Ascending aorta (tissue), 2 donors: ENCODE measurements around the gene NTRK1. TPM values are rescaled to one million over a fixed set of nuclear protein-coding genes. Genes with fewer than 3 reads are reported as not detected.

Experiments
- DNase-seq, 2 donors: peaks; one replicate each; pipeline ENCODE4 v3.0.0-alpha.2; 2019; ENCODE audit warnings: low spot score in 2 of 2
- H3K27ac ChIP-seq, 2 donors: fragments of 200-600 bp; sonication (generic); one replicate each; pipeline ENCODE4 v1.5.1; 2016 to 2017; ENCODE audit warnings: mild to moderate bottlenecking in 1 of 2
- H3K27me3 ChIP-seq: fragments of 200-600 bp; sonication (generic); one replicate; pipeline ENCODE4 v1.5.1; 2017
- H3K36me3 ChIP-seq, 2 donors: fragments of 200-600 bp; sonication (generic); one replicate each; pipeline ENCODE4 v1.5.1; 2016
- H3K4me1 ChIP-seq, 2 donors: fragments of 200-600 bp; sonication (generic); one replicate each; pipeline ENCODE4 v1.5.1; 2016 to 2017; ENCODE audit warnings: mild to moderate bottlenecking in 1 of 2
- H3K4me3 ChIP-seq, 2 donors: fragments of 200-600 bp; sonication (generic); one replicate each; pipeline ENCODE4 v1.5.1; 2016 to 2017; ENCODE audit warnings: mild to moderate bottlenecking in 1 of 2
- H3K9me3 ChIP-seq, 2 donors: fragments of 200-600 bp; sonication (generic); one replicate each; pipeline ENCODE4 v1.5.1; 2016
- CTCF ChIP-seq, 3 experiments: fragments of 200-600 bp in 2 of 3; fragments of 450-650 bp in 1 of 3; sonication (generic) in 2 of 3; IDR thresholded peaks; one replicate each; pipeline ENCODE4 v1.5.1; 2016 to 2019; ENCODE audit warnings: antibody characterized with exemption in 3 of 3, mild to moderate bottlenecking in 1 of 3, moderate library complexity in 1 of 3
- intact Hi-C: fragments of 100-400 bp; cut with DNase I; formaldehyde crosslinking; loops from one replicate; pipeline ENCODE4 v1.15.1; 2023
- total RNA-seq: library from RNA; depleted of rRNA; stranded (reverse); fragments of >200 nt; gene quantifications from one replicate; pipeline ENCODE4 v1.1.0, GENCODE V29; 2016

NTRK1 gene
- total RNA-seq, 1 donor from 2014 or later: not detected

GRCh38 chr1:156814571-156815260, 45.9 kb upstream of the NTRK1 start:
- TF ChIP-seq CTCF (IDR thresholded peaks at IDR 0.05): no peak
- Histone ChIP-seq H3K36me3 (no peaks in the 10 kb centered on the region), H3K9me3 (no peaks in the 10 kb centered on the region), H3K27ac (peak overlapping the region; percentile 38 to 56), H3K4me3 (peak overlapping the region in 1 of 2 donors; percentile 68), H3K27me3 (no peaks in the 10 kb centered on the region), H3K4me1 (peaks cover 4 to 11% of the 10 kb centered on the region in 2 donors)
- intact Hi-C loops: no loop called here
- no peak for DNase-seq

DNA sequence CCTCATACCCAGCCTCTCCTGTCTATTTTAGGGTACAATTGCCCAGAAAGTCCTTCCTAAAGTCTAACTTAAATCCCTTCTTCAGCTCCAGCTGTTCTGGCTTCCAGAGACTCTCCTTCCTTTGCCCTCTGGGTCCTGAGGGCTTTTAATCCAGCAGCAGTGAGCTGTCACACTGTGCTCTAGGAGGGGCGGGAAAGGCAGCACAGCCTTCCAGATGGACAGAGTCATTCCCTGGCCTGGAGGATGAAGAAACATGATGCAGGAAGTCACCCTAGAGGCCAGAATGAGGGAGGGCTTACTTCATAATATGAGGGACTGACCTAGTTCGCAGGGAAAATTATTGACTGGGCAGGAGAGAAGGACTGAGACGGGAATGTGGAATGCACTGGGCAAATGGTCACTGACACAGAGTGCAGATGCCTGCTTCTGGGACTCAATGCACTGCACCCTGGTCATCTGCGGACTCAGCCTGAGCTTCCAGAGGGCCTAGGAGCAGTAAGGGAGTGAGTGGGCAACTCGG, 45.3 kb upstream of the NTRK1 start:
- Histone ChIP-seq H3K4me3 (no peak overlapping the region), H3K4me1 (peaks cover 4 to 11% of the 10 kb centered on the region in 2 donors), H3K36me3 (no peaks in the 10 kb centered on the region), H3K27me3 (no peaks in the 10 kb centered on the region), H3K27ac (peak overlapping the region; percentile 38 to 56), H3K9me3 (no peaks in the 10 kb centered on the region)
- peak in 1 of 2 donors; percentile 71 for DNase-seq
- intact Hi-C loops: no loop called here
- no peak for TF ChIP-seq CTCF (IDR thresholded peaks at IDR 0.05)

- Histone ChIP-seq H3K27ac (peak overlapping the region in 1 of 2 donors; percentile 59), H3K36me3 (no peaks in the 10 kb centered on the region), H3K4me1 (peaks cover 4 to 11% of the 10 kb centered on the region in 2 donors), H3K4me3 (no peak overlapping the region), H3K27me3 (no peaks in the 10 kb centered on the region), H3K9me3 (no peaks in the 10 kb centered on the region)
- intact Hi-C loops: no loop called here
- no peak for DNase-seq
- no peak for TF ChIP-seq CTCF (IDR thresholded peaks at IDR 0.05)
Measured at GRCh38 chr1:156815961-156816422, 44.7 kb upstream of the NTRK1 start.

- DNase-seq: peak; percentile 55 to 82
- peak within 1 kb of the TSS in 1 of 2 donors; percentile 59 for H3K27ac ChIP-seq
- H3K4me3 ChIP-seq: no peak within 1 kb of the TSS
- TF ChIP-seq CTCF (IDR thresholded peaks at IDR 0.05): no peak
- no peaks in the 10 kb centered on the region for H3K36me3 ChIP-seq
- H3K9me3 ChIP-seq: no peaks in the 10 kb centered on the region
- intact Hi-C loops: no loop called here
- no peaks in the 10 kb centered on the region for H3K27me3 ChIP-seq
- peaks cover 4 to 11% of the 10 kb centered on the region in 2 donors for H3K4me1 ChIP-seq
Measured at GRCh38 chr1:156816561-156817328, 43.9 kb upstream of the NTRK1 start, which contains the start of gene SH2D2A. Gene SH2D2A, minus strand, starts transcription at chr1:156816848. Its CDS starts 140 bp downstream, at chr1:156816708.

DNA sequence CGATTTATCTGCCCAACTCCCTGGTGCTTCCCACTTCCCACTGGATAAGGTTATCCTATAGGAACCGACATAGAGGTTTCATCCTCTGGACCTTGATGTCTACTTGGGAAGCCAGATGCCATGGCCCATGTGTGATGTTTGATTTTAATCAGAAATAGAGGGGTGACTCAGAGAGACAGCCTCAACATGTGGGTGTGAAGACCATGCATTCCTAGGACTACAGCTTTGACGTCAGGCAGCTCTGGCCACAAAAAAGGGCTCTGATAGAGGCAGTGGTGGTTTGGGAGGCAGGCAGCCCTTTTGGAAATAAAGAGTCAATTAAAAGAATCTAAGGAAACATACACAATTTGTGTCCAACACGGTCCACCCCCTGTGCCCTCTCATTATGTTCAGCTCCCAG, 38.9 kb upstream of the NTRK1 start:
- H3K4me3 ChIP-seq: no peak overlapping the region
- intact Hi-C loops: no loop called here
- no peak for TF ChIP-seq CTCF (IDR thresholded peaks at IDR 0.05)
- H3K9me3 ChIP-seq: no peaks in the 10 kb centered on the region
- no peaks in the 10 kb centered on the region for H3K36me3 ChIP-seq
- DNase-seq: no peak
- no peak overlapping the region for H3K27ac ChIP-seq
- H3K4me1 ChIP-seq: no peaks in the 10 kb centered on the region
- no peaks in the 10 kb centered on the region for H3K27me3 ChIP-seq
